ENCODE results near the gene BNIP3.
"Not testable (repeated sequence)": the region's sequence is repeated elsewhere in the genome, so short reads cannot be mapped to it uniquely, and the experiment has no call there.

BNIP3 gene

DNA sequence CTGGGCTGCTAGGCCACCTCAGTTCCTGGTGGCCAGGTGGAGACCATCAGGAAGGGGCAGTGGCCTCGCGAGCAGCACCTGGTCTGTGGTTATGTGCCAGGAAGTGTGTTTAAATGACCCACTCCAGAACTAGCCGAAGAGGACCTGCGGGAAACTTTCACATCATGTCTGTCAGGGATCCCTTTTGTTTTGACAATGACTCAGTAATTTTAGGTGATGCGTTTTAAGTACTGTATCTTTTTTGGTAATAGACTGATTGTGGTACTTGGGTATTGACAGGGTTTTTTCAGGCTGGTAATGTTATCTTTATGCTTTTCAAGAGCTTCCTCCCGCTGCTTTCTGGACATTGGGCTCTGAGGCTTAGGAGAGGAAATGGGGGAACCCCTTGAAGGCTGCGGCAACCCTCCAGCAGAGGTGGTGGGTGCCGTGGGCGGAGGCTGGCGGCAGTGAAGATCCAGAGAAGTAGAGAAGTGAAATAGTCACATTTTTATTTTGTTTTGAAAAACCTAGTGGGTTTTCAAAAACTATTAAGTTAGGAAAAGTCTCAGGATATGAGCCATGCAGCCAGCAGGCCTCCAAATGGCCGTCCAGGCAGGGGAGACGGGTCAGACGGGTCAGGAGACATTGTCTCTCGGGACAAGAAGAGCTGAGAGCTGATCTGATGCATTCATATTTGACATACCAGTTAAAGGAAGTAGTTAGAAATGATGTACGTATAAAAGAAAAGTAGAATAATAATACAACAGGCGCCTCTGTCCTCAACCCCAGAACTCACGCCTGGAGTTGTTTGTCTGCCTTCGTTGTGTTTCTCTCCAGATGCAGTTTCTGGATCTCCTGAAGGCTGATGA lies 53.3 kb downstream of the BNIP3 start:
- DNase-seq: no peak

GRCh38 chr10:131926743-131927595 lies 54.8 kb downstream of the BNIP3 start:
- DNase-seq: no peak

DNA sequence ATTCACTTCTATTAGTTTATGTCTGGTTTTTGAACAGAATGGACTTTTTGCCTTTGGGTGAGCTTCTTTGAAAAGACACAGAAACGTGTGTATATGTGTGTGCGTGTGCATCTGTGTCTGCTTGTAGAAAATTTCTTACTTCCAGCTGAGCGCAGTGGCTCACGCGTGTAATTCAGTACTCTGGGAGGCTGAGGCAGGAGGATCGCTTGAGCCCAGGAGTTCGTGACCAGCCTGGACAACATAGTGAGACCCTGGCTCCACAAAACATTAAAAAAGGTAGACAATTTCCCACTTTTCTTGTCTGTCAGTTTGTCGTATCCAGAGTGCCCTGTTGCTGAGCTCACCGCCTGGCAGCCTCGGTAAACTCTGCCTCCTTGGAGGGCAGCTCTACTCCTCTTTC lies 55.5 kb downstream of the BNIP3 start:
- DNase-seq: no peak

DNA sequence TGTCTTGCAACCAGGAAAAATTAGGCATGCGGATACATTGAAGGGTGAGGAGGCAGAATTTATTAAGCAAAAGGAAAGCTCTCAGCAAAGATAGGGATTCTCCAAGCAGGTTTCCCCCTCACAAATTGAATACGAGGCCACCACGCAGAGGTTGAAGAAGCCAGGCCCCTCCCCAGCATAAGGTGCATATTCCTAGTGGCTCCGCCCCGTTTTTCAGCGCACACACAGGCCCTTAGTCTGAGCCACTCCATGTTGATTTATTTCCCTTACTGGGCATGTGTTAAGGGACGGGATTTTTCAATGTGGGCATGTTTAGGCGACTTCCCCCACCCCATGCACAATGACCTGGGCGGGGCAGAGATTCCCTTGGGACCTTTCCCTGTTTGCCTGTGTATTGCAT lies 56.0 kb downstream of the BNIP3 start:
- no peak for DNase-seq

DNA sequence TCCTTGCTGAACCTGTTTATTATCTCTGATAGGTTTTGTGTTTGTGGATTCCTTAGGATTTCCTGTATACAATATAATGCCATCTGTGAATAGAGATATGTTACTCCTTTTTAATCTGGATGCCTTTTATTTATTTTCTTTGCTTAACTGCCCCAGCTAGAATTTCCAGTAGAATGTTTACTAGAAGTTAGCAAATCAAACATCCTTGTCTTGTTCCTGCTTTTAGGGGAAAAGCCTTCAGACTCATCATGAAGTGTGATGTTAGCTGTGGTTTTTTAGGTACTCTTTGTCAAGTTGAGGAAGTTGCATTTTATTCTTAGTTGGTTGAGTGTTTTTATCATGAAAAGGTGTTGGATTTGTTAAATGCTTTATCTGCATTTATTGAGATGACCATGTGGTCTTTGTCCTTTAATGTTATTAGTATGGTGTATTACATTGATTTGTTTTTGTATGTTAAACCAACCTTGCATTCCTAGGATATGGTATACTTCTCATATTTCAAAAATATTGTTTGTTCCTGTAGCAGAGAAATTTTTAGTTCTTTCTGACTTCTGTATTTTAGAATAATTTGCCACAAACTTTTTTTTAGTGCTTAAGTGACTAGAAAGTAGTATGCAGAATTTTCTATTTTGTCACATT lies 56.6 kb downstream of the BNIP3 start:
- DNase-seq: no peak

DNA sequence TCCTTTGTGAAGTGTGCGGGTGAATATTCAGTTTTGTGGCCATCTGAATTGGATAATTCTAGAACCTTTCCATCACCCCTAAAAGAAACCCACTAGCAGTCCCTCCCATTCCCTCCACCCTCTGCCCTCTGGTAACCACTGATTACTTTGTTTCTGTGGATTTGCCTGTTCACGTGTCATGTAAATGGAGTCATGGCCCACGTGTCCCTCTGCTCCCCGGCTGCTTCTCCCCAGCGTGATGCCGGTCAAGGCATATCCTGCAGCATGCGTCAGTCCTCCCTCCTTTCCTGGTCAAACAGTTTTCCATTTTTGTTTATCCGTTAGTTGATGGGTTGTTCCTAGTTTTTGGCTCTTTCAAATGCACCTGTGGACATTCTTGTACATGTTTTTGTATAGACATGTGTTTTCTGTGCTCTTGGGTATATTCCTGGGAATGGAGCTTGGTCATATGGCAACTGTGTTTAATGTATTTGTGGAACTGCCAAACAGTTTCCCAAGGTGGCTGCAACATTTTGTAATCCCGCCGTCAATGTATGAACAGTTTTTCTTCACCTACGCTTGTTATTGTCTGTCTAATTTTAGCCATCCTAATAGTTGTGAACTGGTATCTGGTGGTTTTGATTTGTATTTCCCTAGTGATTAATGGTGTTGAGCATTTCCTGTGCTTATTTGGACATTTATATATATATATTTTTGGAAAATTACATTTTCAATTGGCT lies 58.5 kb downstream of the BNIP3 start:
- DNase-seq: no peak

DNA sequence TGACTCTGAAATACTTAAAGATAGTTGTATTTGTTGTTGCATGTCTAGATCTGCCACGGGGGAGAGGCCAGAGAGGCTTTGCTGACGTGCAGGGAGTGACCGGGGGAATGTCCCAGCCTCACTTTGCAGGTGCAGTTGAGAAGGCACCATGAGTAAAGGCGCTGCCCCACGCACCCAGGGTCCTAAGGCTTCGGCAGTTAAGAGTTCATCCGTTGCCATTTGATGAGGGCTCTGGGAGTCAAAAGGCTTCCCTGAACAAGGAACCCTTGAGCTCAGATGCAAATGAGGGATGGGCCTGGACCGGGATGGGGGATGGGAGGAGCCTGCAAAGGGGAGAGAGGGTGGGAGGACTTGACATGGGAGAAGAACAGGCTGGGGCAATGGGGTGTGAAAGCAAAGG lies 60.5 kb downstream of the BNIP3 start:
- DNase-seq: no peak

- no peak for DNase-seq
These were observed 61.0 kb downstream of the BNIP3 start for GRCh38 chr10:131920693-131921092.

- no peak for DNase-seq
These were observed 61.6 kb downstream of the BNIP3 start for GRCh38 chr10:131920151-131920550.

DNA sequence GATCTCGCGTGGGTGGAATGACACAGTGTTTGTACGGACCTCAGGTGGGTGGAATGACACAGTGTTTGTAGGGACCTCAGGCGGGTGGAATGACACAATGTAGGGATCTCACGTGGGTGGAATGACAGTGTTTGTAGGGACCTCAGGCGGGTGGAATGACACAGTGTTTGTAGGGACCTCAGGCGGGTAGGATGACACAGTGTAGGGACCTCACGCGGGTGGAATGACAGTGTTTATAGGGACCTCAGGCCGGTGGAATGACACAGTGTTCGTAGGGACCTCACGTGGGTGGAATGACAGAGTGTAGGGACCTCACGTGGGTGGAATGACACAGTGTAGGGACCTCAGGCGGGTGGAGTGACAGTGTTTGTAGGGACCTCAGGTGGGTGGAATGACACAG lies 62.3 kb downstream of the BNIP3 start:
- DNase-seq: not testable (repeated sequence)

Measured in GDM1 (cell line).